ENCODE measurements around the gene ZNF148.

DNA sequence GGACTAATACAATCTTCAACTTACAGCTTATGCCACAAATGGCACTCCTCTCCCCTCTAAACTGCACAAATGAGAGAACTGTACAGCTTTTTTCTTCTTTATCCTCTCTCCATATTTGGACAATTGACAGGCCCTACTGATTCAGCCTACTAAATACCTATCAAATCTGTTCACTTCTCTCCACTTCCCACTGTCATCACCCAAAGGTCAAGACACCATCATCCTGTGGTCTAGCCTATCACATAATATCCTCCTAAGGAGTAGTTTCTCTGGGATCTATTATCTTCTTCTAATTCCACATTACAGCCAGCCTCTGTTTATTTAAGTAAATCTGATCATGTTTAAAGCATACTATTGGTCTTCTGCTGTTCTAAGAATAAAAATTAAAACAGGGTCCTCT is 129.6 kb downstream of the ZNF148 start:
- TF ChIP-seq, protein P1, sequence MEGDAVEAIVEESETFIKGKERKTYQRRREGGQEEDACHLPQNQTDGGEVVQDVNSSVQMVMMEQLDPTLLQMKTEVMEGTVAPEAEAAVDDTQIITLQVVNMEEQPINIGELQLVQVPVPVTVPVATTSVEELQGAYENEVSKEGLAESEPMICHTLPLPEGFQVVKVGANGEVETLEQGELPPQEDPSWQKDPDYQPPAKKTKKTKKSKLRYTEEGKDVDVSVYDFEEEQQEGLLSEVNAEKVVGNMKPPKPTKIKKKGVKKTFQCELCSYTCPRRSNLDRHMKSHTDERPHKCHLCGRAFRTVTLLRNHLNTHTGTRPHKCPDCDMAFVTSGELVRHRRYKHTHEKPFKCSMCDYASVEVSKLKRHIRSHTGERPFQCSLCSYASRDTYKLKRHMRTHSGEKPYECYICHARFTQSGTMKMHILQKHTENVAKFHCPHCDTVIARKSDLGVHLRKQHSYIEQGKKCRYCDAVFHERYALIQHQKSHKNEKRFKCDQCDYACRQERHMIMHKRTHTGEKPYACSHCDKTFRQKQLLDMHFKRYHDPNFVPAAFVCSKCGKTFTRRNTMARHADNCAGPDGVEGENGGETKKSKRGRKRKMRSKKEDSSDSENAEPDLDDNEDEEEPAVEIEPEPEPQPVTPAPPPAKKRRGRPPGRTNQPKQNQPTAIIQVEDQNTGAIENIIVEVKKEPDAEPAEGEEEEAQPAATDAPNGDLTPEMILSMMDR (IDR thresholded peaks at IDR 0.05; ENCODE audit: low read depth, low read length, poor library complexity, severe bottlenecking), result no peak
- TF ChIP-seq EZH2phosphoT487 (IDR thresholded peaks at IDR 0.05; ENCODE audit: borderline replicate concordance, low read length), result no peak

Measured in DOHH2 (cell line).